CD4-positive, alpha-beta T cell treated with Interferon alpha-2 for 1 hour (primary cell): ENCODE data around the gene CCDC127.

ENCODE experiments used
- DNase-seq, 2 donors: peaks; one replicate each; pipeline ENCODE4 v3.0.0-alpha.2; 2020 to 2022

CCDC127 gene

GRCh38 chr5:189486-189885, 28.5 kb downstream of the CCDC127 start:
- DNase-seq: no peak

GRCh38 chr5:188488-189481, 29.2 kb downstream of the CCDC127 start:
- peak; percentile 83 to 88 for DNase-seq

GRCh38 chr5:187617-188451, 30.1 kb downstream of the CCDC127 start:
- no peak for DNase-seq

- no peak for DNase-seq
Observed at GRCh38 chr5:187042-187431, 30.9 kb downstream of the CCDC127 start.

- DNase-seq: no peak
Observed at GRCh38 chr5:186091-187041, 31.6 kb downstream of the CCDC127 start.

- no peak for DNase-seq
Observed at GRCh38 chr5:185095-186070, 32.6 kb downstream of the CCDC127 start.

GRCh38 chr5:184471-184870, 33.5 kb downstream of the CCDC127 start:
- no peak for DNase-seq

- DNase-seq: no peak
Observed at GRCh38 chr5:182126-182525, 35.8 kb downstream of the CCDC127 start.

- no peak for DNase-seq
Observed at GRCh38 chr5:181566-181965, 36.4 kb downstream of the CCDC127 start.

GRCh38 chr5:181160-181559, 36.8 kb downstream of the CCDC127 start:
- no peak for DNase-seq

GRCh38 chr5:180286-180918, 37.6 kb downstream of the CCDC127 start:
- DNase-seq: no peak

GRCh38 chr5:179401-179800, 38.6 kb downstream of the CCDC127 start:
- no peak for DNase-seq

GRCh38 chr5:178110-178509, 39.8 kb downstream of the CCDC127 start:
- DNase-seq: no peak

GRCh38 chr5:176296-176823, 41.6 kb downstream of the CCDC127 start:
- no peak for DNase-seq

- DNase-seq: no peak
Observed at GRCh38 chr5:174876-175465, 43.0 kb downstream of the CCDC127 start.

GRCh38 chr5:174291-174600, 43.7 kb downstream of the CCDC127 start:
- no peak for DNase-seq

- no peak for DNase-seq
Observed at GRCh38 chr5:173392-174290, 44.3 kb downstream of the CCDC127 start.

- DNase-seq: no peak
Observed at GRCh38 chr5:172841-173251, 45.1 kb downstream of the CCDC127 start.

- DNase-seq: no peak
Observed at GRCh38 chr5:172421-172820, 45.5 kb downstream of the CCDC127 start.
